ENCODE measurements around the gene MTMR11. TPM values are rescaled to one million over a fixed set of nuclear protein-coding genes. Genes with fewer than 3 reads are reported as not detected.

The MTMR11 gene
- total and polyA plus RNA-seq, 5 donors from 2014 or later = 0.13 to 0.98 (median 0.47) TPM

- peaks cover 23 to 51% (median 30%) of the 10 kb centered on the region in 4 donors for H3K4me1 Mint-ChIP-seq
- peak overlapping the region in 1 of 3 donors; percentile 42 for H3K27ac Mint-ChIP-seq
- no peak for DNase-seq
These were observed 10.4 kb downstream of the MTMR11 start for GRCh38 chr1:149926296-149926695.

DNA sequence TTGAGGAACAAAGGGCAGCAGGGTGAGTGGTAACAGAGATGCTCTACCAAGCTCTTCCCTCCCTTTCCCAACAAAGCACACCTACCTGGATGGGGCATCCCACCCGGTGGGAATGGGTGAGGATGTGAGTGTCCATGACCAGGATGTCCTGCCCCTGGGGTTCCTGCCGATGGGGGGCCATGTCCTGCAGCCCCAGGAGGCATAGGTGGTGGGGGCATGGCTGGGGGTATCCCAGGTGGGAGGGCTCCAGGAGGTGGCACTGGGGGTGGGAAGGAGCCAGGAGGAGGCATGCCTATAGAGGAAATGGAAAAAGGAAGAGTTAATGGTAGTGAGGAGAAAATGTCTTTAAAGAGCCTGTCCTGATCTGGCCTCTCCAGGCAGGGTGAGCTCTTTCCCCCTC, 10.9 kb downstream of the MTMR11 start:
- H3K4me3 ChIP-seq (ENCODE audit: low read depth, low read length) = peak overlapping the region; percentile 92
- no peaks in the 10 kb centered on the region for H3K9me3 ChIP-seq (ENCODE audit: control insufficient read depth in 2 of 2, low read length in 2 of 2)
- no peak for DNase-seq
- Mint-ChIP-seq H3K27me3 (no peaks in the 10 kb centered on the region), H3K4me3 (peak overlapping the region; percentile 89 to 96 (median 94)), H3K9me3 (no peaks in the 10 kb centered on the region), H3K27ac (peak overlapping the region in 1 of 3 donors; percentile 42), H3K36me3 (peaks cover 44% of the 10 kb centered on the region), H3K4me1 (peaks cover 23 to 48% (median 30%) of the 10 kb centered on the region in 4 donors)
- H3K36me3 ChIP-seq (ENCODE audit: control insufficient read depth, insufficient read depth, low read length) = peaks cover 44% of the 10 kb centered on the region
- no peak overlapping the region for H3K27ac ChIP-seq (ENCODE audit: insufficient read depth, low read length, poor library complexity, severe bottlenecking)
- H3K27me3 ChIP-seq (ENCODE audit: control insufficient read depth, insufficient read depth, low read length) = no peaks in the 10 kb centered on the region
- peaks cover 29% of the 10 kb centered on the region for H3K4me1 ChIP-seq (ENCODE audit: control insufficient read depth, insufficient read depth, low read length, poor library complexity, severe bottlenecking)
- ATAC-seq (ENCODE audit: low read depth in 2 of 2) = no peak

More at GRCh38 chr1:149926296-149926695, 10.4 kb downstream of the MTMR11 start:
- no peaks in the 10 kb centered on the region for H3K9me3 Mint-ChIP-seq
- no peaks in the 10 kb centered on the region for H3K27me3 ChIP-seq (ENCODE audit: control insufficient read depth, insufficient read depth, low read length)
- H3K36me3 Mint-ChIP-seq = peaks cover 44% of the 10 kb centered on the region
- no peaks in the 10 kb centered on the region for H3K9me3 ChIP-seq (ENCODE audit: control insufficient read depth in 2 of 2, low read length in 2 of 2)
- H3K27me3 Mint-ChIP-seq = no peaks in the 10 kb centered on the region
- peak overlapping the region; percentile 43 to 96 (median 92) for H3K4me3 Mint-ChIP-seq
- peaks cover 44% of the 10 kb centered on the region for H3K36me3 ChIP-seq (ENCODE audit: control insufficient read depth, insufficient read depth, low read length)
- peak overlapping the region; percentile 92 for H3K4me3 ChIP-seq (ENCODE audit: low read depth, low read length)
- no peak for ATAC-seq (ENCODE audit: low read depth in 2 of 2)
- no peak overlapping the region for H3K27ac ChIP-seq (ENCODE audit: insufficient read depth, low read length, poor library complexity, severe bottlenecking)
- peaks cover 29% of the 10 kb centered on the region for H3K4me1 ChIP-seq (ENCODE audit: control insufficient read depth, insufficient read depth, low read length, poor library complexity, severe bottlenecking)

DNA sequence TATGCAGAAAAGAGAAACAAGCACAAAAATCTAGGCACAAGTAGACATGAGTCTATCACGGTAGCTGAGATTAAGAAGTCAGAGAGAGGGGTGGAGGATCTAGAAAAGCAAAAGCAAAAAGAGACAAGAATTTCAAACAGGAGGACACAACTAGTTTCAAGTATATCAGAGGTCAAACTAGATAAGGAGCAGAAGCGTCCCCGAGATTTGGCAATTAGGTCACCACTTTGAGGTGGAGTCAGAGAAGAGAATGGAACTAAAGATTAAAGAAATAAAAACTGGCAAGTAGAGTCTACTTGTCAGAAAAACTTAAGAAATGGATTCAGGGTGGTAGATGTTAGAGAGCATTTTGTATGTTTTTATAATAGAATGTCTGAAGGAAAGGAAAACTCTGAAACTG, 11.3 kb downstream of the MTMR11 start:
- Mint-ChIP-seq H3K36me3 (peaks cover 44% of the 10 kb centered on the region), H3K4me1 (peaks cover 23 to 48% (median 30%) of the 10 kb centered on the region in 4 donors), H3K27me3 (no peaks in the 10 kb centered on the region), H3K27ac (no peak overlapping the region), H3K9me3 (no peaks in the 10 kb centered on the region), H3K4me3 (peak overlapping the region; percentile 51 to 96 (median 90))
- Histone ChIP-seq H3K4me1 (ENCODE audit: control insufficient read depth, insufficient read depth, low read length, poor library complexity, severe bottlenecking) (peaks cover 29% of the 10 kb centered on the region), H3K36me3 (ENCODE audit: control insufficient read depth, insufficient read depth, low read length) (peaks cover 44% of the 10 kb centered on the region), H3K4me3 (ENCODE audit: low read depth, low read length) (no peak overlapping the region), H3K27me3 (ENCODE audit: control insufficient read depth, insufficient read depth, low read length) (no peaks in the 10 kb centered on the region), H3K9me3 (ENCODE audit: control insufficient read depth in 2 of 2, low read length in 2 of 2) (no peaks in the 10 kb centered on the region), H3K27ac (ENCODE audit: insufficient read depth, low read length, poor library complexity, severe bottlenecking) (no peak overlapping the region)
- DNase-seq (no peak), ATAC-seq (ENCODE audit: low read depth in 2 of 2) (no peak)

DNA sequence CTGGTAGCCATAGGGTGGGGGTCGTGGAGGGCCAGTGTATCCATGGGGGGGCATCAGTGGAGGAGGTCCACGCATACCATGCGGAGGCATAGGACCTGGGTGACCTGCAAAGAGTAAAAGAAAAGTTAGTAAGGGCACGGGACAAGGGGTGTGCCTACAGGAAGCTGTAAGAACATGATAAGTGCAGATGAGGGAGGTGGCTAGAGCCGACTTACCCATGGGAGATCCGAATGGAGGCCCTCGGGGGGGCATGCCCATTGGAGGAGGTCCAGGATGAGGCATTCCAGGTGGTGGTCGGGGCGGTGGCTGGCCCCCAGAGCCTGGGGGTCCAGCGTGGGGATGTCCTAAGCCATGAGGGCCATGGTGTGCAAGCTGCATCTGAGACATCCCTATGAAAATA, 13.1 kb downstream of the MTMR11 start:
- peaks cover 22 to 44% (median 30%) of the 10 kb centered on the region in 4 donors for H3K4me1 Mint-ChIP-seq
- H3K27ac Mint-ChIP-seq = no peak overlapping the region
- peaks cover 28% of the 10 kb centered on the region for H3K4me1 ChIP-seq (ENCODE audit: control insufficient read depth, insufficient read depth, low read length, poor library complexity, severe bottlenecking)
- H3K36me3 Mint-ChIP-seq = peaks cover 44% of the 10 kb centered on the region
- no peaks in the 10 kb centered on the region for H3K9me3 Mint-ChIP-seq
- no peak overlapping the region for H3K27ac ChIP-seq (ENCODE audit: insufficient read depth, low read length, poor library complexity, severe bottlenecking)
- peaks cover 3% of the 10 kb centered on the region for H3K27me3 ChIP-seq (ENCODE audit: control insufficient read depth, insufficient read depth, low read length)
- H3K4me3 Mint-ChIP-seq = peak overlapping the region; percentile 1 to 83 (median 48)
- H3K36me3 ChIP-seq (ENCODE audit: control insufficient read depth, insufficient read depth, low read length) = peaks cover 44% of the 10 kb centered on the region
- DNase-seq = no peak
- H3K9me3 ChIP-seq (ENCODE audit: control insufficient read depth in 2 of 2, low read length in 2 of 2) = no peaks in the 10 kb centered on the region
- no peak overlapping the region for H3K4me3 ChIP-seq (ENCODE audit: low read depth, low read length)
- no peak for ATAC-seq (ENCODE audit: low read depth in 2 of 2)
- H3K27me3 Mint-ChIP-seq = peaks cover 3% of the 10 kb centered on the region

DNA sequence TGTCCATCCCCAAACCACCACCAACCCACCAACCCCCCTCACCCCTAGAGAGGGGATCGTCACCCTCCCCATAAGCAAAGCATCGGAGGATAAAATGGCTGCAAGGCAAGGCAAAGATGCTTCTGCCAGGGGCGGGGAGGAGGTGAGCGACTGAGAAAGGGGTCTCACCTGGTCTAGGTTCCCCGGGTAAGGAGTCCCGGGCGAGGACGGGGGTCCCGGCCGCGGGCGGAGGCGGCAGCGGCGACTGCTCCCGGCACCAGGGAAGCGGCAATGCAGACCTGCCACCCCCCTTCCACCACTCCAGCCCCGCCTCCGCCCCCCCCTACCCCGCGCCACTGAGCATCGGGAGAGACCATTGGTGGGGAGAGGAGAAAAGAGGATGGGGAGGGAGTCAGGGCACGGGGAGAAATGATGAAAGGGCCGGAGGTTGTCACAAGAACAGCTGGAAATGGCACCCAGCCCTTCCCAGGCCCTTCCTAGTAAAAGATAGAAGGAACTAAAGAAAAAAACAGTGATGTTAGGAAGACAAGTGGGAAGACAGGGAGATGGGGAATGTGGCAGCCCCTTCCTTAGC, 19.0 kb downstream of the MTMR11 start, which contains the start of gene SV2A:
SV2A (minus strand) TSS at position 274 of the 574 bp plus-strand sequence. CDS start 4,004 bp downstream, outside the sequence.
- H3K4me1 Mint-ChIP-seq = peaks cover 0 to 52% (median 15%) of the 10 kb centered on the region in 4 donors
- DNase-seq = peak in 2 of 3 donors; percentile 22 to 41
- Histone ChIP-seq H3K36me3 (ENCODE audit: control insufficient read depth, insufficient read depth, low read length) (peaks cover 4% of the 10 kb centered on the region), H3K27me3 (ENCODE audit: control insufficient read depth, insufficient read depth, low read length) (peaks cover 5% of the 10 kb centered on the region), H3K4me1 (ENCODE audit: control insufficient read depth, insufficient read depth, low read length, poor library complexity, severe bottlenecking) (peaks cover 20% of the 10 kb centered on the region), H3K4me3 (ENCODE audit: low read depth, low read length) (peak within 1 kb of the TSS; percentile 71), H3K27ac (ENCODE audit: insufficient read depth, low read length, poor library complexity, severe bottlenecking) (no peak within 1 kb of the TSS), H3K9me3 (ENCODE audit: control insufficient read depth in 2 of 2, low read length in 2 of 2) (no peaks in the 10 kb centered on the region)
- H3K9me3 Mint-ChIP-seq = peaks cover 0 to 1% (median 0%) of the 10 kb centered on the region in 7 donors
- H3K27me3 Mint-ChIP-seq = peaks cover 12% of the 10 kb centered on the region
- peak within 1 kb of the TSS; percentile 82 to 90 (median 88) for H3K4me3 Mint-ChIP-seq
- peak; percentile 35 to 52 for ATAC-seq (ENCODE audit: low read depth in 2 of 2)
- H3K27ac Mint-ChIP-seq = peak within 1 kb of the TSS; percentile 65 to 91 (median 86)
- H3K36me3 Mint-ChIP-seq = peaks cover 8% of the 10 kb centered on the region

GRCh38 chr1:149916898-149917252, 19.8 kb downstream of the MTMR11 start:
- H3K4me1 Mint-ChIP-seq = peaks cover 0 to 52% (median 15%) of the 10 kb centered on the region in 4 donors
- Histone ChIP-seq H3K36me3 (ENCODE audit: control insufficient read depth, insufficient read depth, low read length) (no peaks in the 10 kb centered on the region), H3K4me1 (ENCODE audit: control insufficient read depth, insufficient read depth, low read length, poor library complexity, severe bottlenecking) (peaks cover 20% of the 10 kb centered on the region), H3K4me3 (ENCODE audit: low read depth, low read length) (no peak overlapping the region), H3K9me3 (ENCODE audit: control insufficient read depth in 2 of 2, low read length in 2 of 2) (no peaks in the 10 kb centered on the region), H3K27me3 (ENCODE audit: control insufficient read depth, insufficient read depth, low read length) (peaks cover 5% of the 10 kb centered on the region), H3K27ac (ENCODE audit: insufficient read depth, low read length, poor library complexity, severe bottlenecking) (no peak overlapping the region)
- peak overlapping the region; percentile 82 to 90 (median 84) for H3K4me3 Mint-ChIP-seq
- peak overlapping the region in 2 of 3 donors; percentile 65 to 91 for H3K27ac Mint-ChIP-seq
- H3K36me3 Mint-ChIP-seq = peaks cover 4% of the 10 kb centered on the region
- H3K9me3 Mint-ChIP-seq = peaks cover 0 to 1% (median 0%) of the 10 kb centered on the region in 7 donors
- no peak for DNase-seq
- no peak for ATAC-seq (ENCODE audit: low read depth in 2 of 2)
- H3K27me3 Mint-ChIP-seq = peaks cover 12% of the 10 kb centered on the region

DNA sequence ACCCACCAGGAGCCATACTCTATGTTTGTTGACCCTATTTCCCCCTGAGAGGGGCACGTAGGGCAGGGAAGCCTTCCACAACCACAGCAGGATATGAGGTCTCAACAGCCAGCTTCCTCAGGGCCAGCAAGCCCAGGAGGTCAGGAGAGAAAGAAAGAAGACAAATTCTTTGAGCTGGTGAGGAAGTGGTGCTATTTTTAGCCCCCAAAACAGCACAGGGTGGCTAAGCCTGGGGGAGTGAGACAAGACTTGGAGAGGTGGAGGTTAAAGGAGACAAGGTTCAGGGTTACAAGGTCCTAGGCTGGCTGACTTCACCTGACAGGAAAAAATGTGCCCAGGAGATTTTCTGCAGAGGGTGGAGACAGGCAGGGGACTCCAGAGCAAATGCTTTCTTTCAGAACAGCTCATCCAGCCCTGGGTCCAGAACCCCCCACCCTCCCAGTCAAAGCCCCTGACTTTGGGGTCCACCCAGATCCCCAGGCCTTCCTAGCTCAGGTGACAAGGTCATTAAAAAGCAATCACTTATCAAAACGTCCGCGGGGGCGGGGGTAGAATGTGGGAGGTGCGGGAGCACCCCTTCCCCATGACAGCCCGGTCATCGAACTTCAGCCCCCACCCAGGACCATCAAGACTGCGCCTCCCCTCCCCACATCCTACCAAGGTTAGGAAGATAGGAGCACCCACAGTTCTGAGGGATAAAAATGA, 20.3 kb downstream of the MTMR11 start:
- Mint-ChIP-seq H3K27ac (peak overlapping the region in 2 of 3 donors; percentile 42 to 65), H3K27me3 (peaks cover 12% of the 10 kb centered on the region), H3K4me3 (peak overlapping the region; percentile 82 to 90 (median 88)), H3K36me3 (no peaks in the 10 kb centered on the region), H3K4me1 (peaks cover 0 to 50% (median 15%) of the 10 kb centered on the region in 4 donors), H3K9me3 (peaks cover 0 to 1% (median 0%) of the 10 kb centered on the region in 7 donors)
- peaks cover 5% of the 10 kb centered on the region for H3K27me3 ChIP-seq (ENCODE audit: control insufficient read depth, insufficient read depth, low read length)
- peak overlapping the region; percentile 41 for H3K4me3 ChIP-seq (ENCODE audit: low read depth, low read length)
- peaks cover 20% of the 10 kb centered on the region for H3K4me1 ChIP-seq (ENCODE audit: control insufficient read depth, insufficient read depth, low read length, poor library complexity, severe bottlenecking)
- H3K36me3 ChIP-seq (ENCODE audit: control insufficient read depth, insufficient read depth, low read length) = no peaks in the 10 kb centered on the region
- no peaks in the 10 kb centered on the region for H3K9me3 ChIP-seq (ENCODE audit: control insufficient read depth in 2 of 2, low read length in 2 of 2)
- DNase-seq = no peak
- ATAC-seq (ENCODE audit: low read depth in 2 of 2) = peak in 1 of 2 donors; percentile 32
- H3K27ac ChIP-seq (ENCODE audit: insufficient read depth, low read length, poor library complexity, severe bottlenecking) = no peak overlapping the region
